ENCODE data around the gene HIVEP3.

DNA sequence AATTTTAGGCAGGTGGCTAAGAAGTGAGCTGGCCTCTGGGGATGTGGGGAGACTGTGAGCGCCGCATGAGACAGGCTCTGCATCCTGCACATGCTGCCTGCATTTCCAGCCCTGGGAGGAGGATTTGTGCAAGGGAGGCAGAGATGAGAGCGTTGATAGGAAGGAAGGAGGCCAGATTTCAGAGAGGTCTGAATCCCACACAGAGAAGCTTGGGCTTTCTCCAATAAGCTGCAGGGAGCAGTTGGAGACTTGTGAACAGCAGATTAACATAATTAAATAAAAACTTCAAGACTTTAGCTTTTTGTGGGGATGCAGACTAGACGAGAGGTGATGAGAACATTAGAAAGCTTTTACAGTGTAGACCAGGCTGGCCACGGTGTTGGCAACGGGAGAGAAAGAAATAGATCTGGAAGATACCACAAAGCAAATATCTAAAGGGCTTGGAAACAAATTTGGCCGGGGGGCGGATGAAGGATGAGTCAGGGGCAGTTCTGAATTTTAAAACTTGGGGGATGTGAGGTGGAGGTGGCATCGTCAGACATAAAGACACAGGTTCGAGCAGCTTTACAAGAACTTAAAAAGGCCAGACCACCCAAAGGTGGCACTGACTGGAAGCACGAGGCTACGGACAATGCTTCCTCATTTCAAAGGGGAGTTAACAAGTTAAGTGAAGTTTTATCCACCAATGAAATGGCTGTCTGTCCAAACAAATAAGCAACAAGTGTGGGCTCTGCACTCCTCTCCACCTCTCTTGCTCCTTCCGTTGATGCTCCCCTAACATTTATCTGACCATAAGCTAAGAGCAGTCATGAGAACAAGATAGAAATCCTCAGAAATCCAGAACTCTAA lies 57.0 kb downstream of the HIVEP3 start:
- TF ChIP-seq, protein P1, sequence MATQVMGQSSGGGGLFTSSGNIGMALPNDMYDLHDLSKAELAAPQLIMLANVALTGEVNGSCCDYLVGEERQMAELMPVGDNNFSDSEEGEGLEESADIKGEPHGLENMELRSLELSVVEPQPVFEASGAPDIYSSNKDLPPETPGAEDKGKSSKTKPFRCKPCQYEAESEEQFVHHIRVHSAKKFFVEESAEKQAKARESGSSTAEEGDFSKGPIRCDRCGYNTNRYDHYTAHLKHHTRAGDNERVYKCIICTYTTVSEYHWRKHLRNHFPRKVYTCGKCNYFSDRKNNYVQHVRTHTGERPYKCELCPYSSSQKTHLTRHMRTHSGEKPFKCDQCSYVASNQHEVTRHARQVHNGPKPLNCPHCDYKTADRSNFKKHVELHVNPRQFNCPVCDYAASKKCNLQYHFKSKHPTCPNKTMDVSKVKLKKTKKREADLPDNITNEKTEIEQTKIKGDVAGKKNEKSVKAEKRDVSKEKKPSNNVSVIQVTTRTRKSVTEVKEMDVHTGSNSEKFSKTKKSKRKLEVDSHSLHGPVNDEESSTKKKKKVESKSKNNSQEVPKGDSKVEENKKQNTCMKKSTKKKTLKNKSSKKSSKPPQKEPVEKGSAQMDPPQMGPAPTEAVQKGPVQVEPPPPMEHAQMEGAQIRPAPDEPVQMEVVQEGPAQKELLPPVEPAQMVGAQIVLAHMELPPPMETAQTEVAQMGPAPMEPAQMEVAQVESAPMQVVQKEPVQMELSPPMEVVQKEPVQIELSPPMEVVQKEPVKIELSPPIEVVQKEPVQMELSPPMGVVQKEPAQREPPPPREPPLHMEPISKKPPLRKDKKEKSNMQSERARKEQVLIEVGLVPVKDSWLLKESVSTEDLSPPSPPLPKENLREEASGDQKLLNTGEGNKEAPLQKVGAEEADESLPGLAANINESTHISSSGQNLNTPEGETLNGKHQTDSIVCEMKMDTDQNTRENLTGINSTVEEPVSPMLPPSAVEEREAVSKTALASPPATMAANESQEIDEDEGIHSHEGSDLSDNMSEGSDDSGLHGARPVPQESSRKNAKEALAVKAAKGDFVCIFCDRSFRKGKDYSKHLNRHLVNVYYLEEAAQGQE (IDR thresholded peaks at IDR 0.05; ENCODE audit: low read depth, low read length) = no peak
- TF ChIP-seq, protein P2, sequence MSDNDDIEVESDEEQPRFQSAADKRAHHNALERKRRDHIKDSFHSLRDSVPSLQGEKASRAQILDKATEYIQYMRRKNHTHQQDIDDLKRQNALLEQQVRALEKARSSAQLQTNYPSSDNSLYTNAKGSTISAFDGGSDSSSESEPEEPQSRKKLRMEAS (IDR thresholded peaks at IDR 0.05; ENCODE audit: low read depth) = 0 out of 2 replicates have a peak, but pooled peaks have one; percentile 39
- TF ChIP-seq, protein P3, sequence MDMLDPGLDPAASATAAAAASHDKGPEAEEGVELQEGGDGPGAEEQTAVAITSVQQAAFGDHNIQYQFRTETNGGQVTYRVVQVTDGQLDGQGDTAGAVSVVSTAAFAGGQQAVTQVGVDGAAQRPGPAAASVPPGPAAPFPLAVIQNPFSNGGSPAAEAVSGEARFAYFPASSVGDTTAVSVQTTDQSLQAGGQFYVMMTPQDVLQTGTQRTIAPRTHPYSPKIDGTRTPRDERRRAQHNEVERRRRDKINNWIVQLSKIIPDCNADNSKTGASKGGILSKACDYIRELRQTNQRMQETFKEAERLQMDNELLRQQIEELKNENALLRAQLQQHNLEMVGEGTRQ (IDR thresholded peaks at IDR 0.05; ENCODE audit: borderline replicate concordance, low read depth, low read length) = no peak
- TF ChIP-seq MXI1 (IDR thresholded peaks at IDR 0.05; ENCODE audit: low read depth, low read length) (no peak), SIN3A (IDR thresholded peaks at IDR 0.05; ENCODE audit: borderline replicate concordance, low read depth, low read length) (no peak), POLR2AphosphoS5 (IDR thresholded peaks at IDR 0.05; ENCODE audit: low read depth, low read length) (no peak), RAD21 (IDR thresholded peaks at IDR 0.05; ENCODE audit: low read length) (no peak)
- TF ChIP-seq, protein P4, sequence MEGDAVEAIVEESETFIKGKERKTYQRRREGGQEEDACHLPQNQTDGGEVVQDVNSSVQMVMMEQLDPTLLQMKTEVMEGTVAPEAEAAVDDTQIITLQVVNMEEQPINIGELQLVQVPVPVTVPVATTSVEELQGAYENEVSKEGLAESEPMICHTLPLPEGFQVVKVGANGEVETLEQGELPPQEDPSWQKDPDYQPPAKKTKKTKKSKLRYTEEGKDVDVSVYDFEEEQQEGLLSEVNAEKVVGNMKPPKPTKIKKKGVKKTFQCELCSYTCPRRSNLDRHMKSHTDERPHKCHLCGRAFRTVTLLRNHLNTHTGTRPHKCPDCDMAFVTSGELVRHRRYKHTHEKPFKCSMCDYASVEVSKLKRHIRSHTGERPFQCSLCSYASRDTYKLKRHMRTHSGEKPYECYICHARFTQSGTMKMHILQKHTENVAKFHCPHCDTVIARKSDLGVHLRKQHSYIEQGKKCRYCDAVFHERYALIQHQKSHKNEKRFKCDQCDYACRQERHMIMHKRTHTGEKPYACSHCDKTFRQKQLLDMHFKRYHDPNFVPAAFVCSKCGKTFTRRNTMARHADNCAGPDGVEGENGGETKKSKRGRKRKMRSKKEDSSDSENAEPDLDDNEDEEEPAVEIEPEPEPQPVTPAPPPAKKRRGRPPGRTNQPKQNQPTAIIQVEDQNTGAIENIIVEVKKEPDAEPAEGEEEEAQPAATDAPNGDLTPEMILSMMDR (IDR thresholded peaks at IDR 0.05) = no peak
